NCI-H82 treated with DMSO at 0.1 percent for 48 hours (cell line): ENCODE data around the gene RPSA.
"Not testable (repeated sequence)": the region's sequence is repeated elsewhere in the genome, so short reads cannot be mapped to it uniquely, and the experiment has no call there.

Experiments
- DNase-seq: peaks from one replicate; lab custom pipeline; 2025; ENCODE audit not compliant: unreplicated experiment; lab: John Stamatoyannopoulos, UW

Gene RPSA

DNA sequence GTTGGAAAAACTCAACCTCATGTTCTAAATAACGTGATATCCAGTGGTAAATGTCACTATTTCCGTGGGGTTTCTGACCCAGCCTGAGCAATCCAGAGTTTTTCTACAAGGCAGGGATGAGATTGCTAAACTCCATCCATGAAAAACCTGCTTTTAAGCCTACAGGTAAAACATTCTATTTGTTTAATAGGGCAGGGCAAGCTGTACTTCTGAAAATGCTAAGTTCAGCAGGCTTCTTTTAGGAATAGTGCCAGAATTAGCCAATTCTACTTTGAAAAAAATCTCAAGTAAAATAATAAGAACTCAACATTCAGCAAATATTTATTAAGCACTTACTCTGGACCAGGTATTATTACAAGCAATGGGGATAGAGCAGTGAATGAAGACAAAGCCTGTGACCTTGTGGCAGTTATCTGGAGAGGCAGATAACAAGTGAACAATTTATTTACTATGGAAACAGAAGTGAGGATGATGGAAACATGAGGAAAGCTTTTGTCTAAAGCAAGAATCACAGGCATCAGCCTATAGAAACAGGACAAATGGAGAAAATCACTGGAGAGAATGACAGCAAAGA, 13.3 kb downstream of the RPSA start:
- no peak for DNase-seq

DNA sequence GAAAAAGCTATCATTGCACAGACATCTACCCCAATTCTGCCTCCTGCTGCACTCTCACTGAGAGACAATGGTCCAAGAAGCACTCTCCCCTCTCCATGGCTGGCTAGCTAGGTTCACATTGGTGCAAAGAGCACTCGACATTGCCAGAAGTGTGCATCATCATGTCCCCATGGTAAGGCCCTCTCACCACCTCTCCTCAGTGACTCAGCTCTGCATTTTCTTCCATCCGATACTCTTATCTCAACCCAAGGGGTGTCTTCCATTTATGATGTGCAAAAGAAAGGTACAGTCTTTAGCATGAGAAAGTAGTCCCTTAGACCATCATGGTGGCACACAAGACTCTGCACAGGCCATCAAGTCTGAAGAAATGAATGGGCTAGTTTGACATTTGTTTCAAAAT, 14.0 kb downstream of the RPSA start:
- DNase-seq: no peak

DNA sequence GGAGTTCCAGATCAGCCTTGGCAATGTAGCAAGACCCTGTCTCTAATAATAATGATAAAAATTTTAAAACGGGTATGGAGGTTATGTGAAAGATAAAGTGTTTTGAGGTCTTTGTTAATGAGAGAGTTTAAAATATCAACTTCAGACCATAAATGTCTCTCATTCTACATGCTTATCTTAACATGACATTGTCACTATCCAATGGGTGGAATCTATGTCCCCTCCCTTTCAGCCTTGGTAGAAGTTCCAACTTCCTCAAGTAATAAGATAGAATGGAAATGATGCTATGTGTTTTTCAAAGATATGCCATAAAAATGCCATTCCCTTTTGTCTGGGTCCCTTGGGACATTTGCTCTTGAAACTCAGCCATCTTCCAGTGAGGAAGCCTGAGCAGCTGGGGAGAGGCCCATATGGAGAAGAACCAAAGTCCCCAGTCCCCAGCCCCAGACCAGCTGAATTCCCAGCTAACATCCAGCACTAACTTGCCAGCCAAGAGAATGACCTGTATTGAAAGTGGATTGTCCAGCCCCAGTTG, 17.0 kb downstream of the RPSA start:
- no peak for DNase-seq

DNA sequence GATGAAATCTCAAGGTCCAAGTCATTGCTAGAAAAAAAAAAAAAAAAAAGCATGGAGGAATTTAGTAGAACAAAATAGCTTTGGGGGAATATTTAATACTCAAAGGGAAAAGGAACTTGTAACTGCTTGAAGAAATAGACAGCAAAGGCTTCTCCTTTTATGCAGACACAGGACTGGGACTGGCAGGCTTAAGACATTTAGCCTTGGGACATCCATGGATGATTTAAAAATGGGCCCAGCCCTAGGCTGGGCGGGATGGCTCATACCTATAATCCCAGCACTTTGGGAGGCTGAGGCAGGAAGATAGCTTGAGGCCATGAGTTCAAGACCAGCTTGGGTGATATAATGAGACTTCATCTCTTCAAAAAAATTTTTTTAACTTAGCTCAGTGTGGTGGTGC, 19.8 kb downstream of the RPSA start:
- no peak for DNase-seq

DNA sequence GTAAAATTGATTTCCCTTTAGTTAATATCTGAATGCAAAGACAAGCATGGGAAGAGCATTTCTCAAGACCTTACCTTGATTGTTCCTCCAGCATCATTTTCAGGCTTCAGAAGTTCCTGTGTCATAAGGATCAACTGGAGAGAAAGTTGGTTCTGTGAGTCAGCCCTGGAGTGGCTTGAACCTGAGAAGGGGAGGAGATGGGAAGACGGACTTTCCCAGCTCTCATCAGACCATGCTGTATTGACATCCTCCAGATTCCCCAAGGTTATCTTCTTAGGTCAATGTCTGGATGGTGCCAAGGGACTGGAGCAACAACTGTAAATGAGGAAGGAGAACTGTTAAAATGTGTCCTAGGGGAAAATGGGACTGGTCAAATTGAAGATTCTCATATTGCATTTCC, 21.0 kb downstream of the RPSA start:
- DNase-seq: no peak

DNA sequence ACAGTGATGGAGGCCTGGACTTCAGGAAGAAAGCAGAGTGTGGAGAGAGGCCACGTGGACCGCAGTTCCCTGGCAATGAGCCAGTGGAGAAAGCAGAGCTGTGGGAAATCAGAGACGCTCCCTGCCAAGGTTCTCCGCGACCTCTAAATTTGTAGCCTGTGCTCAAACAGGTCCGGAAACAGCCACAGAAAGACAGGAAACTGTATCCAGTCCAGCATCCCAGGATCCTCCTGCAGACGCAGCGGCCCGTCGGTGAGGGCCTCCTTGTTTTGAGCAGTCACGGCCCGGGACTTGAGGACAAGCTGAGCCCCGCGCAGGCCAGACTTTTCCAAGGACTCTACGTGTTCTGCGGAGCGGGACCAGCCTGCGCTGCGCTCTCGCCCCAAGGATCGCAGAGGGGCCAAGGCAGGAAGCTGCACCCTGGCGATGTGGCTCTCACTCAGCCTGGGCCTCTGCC, 22.3 kb downstream of the RPSA start:
- DNase-seq: no peak

DNA sequence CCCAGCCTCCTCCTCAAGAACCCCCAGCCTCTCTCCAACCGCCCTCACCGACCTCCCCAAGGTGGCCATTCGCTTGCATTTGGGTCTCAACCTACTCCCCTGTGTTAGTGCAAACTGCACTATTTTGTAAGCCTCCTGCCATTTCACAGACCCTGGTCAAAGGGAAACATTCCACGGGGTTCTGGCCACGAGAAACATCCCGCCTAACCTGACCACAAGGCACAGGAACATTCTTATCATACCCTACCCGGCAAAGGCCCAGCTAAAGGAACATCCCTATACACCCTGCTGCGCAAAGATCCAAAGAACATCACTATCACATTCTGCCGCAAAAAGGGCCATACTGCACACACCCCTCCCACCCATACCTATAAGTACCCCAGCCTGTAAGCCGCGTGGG, 22.9 kb downstream of the RPSA start:
- DNase-seq: no peak

DNA sequence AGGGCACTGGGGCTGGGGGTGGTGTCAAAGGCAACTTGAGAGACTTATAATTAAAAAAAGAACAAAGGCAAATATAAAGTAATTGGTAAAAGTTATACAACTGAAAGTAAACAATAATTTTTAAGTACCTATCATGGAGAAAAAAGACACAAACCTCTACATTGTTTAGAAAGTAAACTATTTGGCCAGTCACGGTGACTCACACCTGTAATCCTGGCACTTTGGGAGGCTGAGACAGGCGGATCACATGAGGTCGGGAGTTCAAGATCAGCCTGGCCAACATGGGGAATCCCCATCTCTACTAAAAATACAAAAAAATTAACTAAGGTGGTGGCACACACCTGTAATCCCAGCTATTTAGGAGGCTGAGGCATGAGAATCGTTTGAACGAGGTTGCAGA, 25.8 kb downstream of the RPSA start:
- no peak for DNase-seq

DNA sequence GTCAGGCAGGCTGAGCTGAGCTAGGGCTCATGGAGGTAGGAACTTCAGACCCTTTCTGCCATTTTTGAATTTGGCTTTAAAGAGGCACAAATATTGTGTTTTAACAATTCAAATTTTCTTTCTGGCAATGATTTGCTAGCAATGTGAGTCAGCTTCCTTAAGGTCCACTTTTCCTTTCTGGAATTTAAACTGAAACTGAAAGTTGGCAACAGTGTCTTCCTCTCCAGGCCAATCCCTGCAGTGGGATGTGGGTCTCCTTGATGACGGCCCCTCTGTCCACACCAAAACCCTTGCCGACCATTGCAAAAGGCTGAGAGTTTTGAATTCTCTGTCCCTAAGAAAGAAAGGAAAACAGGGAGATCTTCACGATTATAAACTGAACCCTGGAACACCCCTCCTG, 27.1 kb downstream of the RPSA start:
- no peak for DNase-seq

DNA sequence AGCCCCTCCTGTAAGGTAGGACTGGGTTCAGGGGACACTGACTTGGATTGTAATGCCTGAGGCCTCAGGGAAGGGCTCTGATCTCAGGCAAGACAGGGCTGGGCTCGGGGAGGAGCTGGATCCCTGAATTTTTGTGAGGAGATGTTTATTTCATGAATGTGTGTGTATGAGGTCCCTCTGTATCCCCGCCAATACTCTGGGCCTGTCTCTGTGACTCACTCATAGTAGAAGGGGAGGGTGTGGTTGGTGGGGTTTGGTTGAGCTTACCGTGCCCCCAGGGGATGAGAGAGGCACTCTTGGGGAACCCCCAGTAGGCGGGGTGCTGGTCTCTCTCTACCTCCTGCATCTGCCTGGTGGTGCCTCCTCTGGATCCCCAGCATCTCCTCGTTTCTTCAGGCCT, 28.1 kb downstream of the RPSA start:
- no peak for DNase-seq

DNA sequence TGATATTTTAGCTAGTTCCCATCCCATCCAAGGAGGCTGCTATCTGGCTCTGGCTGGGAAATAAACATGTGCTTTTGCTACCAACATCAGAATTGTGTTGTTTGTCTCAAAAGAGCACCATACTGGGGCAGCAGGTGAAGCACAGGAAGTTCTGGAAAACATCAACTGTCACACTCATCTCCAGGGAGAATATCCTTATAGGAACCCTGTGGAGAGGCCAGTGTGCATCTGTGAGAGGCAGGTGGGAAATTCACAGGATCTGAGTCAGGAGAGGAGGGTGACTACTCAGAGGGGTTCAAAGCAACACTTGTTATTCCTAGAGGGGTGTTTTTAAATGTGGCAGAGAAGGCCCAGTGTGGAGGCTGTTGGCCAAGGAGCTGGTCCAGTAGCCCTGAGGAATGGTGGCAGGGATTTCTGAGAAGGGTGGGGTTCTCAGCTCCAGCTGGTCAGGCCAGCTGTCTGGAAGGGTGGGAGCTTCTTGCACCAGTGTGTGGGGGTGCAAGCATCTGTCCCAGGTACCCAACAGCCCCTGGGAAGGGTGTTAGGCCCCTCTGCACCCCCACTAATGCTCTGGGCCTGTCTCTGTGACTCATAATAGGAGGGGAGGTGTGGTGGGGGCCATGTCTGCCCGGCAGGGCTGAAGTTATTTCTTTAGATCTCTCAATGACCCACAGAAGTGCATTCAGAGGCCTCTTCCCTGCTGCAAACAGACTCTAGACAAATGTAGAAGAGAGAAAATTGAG, 28.7 kb downstream of the RPSA start:
- DNase-seq: no peak

DNA sequence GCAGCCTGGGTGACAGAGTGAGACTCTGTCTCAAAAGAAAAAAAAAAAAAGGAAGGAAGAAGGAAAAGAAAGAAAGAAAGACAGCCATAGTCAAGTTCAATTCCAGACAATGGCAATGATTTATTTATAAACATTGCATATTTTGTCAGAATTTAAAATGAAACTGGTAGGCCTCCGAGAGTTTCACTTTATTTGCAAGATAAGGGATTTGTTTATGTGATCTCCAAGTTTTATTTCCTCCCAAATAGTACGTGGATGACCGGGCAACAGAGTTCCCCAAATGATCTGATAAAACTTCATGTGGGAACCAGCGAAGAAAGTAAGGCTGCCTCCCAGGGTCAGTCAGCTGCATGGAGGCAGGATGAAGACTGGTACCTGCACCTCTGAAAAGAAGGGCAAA, 32.4 kb downstream of the RPSA start:
- no peak for DNase-seq

DNA sequence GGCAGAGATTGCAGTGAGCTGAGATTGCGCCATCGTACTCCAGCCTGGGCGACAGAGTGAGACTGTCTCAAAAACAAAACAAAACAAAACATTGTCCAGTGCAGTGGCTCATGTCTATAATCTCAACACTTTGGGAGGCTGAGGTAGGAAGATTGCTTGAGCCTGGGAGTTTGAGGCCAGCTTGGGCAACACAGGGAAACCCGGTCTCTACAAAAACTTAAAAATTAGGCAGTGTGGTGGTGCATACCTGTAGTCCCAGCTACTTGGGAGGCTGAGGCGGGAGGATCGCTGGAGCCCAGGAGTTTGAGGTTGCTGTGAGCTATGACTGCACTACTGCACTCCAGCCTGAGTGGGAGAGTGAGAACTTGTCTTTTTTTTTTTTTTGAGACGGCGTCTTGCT, 33.8 kb downstream of the RPSA start:
- no peak for DNase-seq

DNA sequence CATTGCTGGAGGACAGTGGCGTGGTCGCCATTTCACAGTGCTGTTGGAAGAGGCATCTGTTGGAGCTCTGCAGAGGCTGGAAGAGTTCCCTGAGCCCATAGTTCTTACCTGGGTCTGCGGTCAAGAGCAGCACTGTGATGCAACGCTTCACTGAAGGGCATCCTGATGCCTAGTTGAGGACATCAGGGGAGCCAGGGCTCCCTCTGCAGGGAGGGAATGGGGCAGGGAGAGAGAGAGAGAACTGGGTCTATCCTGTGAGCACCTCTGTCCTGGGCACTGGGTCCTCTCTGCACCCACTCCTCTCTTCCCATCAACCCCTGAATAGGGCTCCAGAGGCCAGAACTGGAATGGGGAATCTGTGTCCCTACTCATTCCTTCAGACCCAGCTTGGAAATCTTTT, 37.0 kb downstream of the RPSA start:
- no peak for DNase-seq

DNA sequence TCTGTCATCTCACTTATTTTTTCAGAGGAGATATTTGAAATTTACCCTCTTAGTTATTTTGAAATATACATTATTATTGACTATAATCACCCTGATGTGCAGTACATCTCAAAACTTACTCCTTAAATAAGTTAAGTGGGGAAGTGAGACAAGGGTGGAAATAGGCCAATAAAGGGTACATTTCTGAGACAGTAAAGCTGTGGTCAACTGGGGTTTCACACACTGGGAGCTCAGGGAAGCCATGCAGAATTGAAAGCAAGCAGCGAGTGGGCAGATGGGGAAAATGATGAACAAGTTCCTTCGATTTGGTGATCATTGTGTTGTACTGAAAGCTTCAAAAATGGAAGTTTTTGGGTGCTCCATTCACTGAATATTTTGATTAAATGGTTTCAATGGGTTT, 39.4 kb downstream of the RPSA start:
- no peak for DNase-seq

DNA sequence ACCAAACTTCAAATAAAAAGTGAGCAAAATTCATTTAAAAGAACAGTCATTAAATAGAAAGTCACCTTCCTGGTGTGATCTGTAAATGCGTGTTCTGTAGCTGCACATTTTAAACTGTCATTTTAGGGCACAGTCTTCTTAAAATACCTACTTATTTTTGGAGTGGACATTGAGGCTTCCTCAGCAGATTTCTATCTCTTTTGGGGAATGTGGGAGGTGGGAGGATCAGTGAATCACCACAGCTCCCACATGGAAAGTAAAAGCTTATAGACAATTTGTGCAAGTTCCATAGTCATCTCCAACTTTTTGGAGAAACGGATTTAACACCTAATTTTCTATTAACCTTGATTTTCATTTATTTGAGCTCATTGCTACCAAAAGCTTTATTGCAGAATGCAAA, 39.9 kb downstream of the RPSA start:
- DNase-seq: no peak

DNA sequence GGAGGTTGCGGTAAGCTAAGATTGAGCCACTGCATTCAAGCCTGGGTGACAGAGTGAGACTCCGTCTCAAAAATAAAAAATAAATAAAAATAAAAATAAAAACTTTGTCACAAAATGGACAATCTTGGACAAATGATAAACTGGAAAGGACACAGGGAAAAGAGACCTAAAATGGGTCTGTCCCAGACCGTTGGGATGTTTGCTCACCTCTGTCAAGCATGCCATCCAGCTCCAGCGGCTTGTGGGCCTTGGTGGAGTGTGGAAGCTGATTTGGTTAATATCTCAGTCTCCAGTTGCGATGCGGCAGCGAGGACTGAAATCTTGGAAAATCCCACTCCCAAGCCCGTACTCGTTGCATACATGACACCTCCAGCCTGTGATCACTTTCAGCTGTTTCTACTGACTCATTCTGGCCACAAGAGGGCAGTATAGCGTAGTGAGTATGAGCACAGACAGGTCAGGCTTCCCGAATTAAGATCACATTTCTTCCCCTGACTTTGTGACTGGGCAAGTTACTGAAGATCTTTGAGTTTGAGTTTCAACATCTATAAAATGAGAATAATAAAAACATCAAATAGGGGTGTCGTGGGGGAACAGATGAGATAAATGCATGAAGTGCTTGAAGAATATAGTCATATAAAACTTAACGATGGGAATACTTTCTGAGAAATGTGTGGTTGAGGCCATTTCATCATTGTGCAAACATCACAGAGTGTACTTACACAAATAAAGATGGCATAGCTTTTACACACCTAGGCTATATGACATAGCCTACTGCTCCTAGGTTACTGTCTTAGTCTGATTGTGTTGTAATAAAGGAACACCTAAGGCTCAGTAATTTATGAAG, 41.3 kb downstream of the RPSA start:
- DNase-seq: peak; percentile 72

DNA sequence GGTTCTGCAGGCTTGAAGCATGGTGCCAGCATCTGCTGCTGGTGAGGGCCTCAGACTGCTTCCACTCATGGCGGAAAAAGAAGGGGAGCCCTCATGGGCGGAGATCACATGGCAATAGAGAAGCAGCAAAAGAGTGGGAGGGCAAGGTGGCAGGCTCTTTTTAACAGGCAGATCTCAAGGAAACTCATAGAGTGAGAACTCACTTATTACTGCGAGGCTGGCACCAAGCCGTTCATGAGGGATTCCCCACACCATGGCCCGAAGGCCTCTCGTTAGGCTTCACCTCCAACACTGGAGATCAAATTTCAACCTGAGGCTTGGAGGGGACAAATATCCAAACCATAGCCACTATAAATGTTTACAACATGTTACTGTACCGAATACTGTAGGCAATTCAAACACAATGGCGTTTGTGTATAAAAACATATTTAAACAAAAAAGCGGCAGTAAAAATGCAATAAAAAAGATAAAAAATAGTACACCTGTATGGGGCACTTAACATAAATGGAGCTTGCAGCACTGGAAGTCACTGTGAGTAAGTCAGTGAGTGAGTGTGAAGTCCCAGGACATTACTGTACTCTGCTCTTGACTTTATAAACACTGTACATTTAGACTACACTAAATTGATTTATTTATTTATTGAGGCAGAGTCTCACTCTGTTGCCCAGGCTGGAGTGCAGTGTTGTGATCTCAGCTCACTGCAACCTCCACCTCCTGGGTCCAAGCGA, 42.1 kb downstream of the RPSA start:
- no peak for DNase-seq

DNA sequence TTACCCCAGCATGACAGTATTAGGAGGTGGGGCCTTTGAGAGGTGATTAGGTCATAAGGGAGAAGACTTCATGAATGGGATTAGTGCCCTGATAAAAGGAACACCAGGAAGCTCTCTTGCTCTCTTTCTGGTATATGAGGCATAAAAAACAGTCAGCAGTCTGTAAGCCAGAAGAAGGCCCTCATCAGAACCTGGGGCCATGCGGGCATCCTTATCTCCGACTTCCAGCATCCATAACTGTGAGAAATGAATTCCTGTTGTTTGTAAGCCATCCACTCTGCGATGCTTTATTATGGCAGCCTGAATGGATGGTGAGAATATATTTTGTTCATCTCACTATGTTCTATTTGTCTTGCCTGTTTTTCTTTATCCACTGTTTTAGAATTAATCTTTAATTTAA, 43.3 kb downstream of the RPSA start:
- no peak for DNase-seq

DNA sequence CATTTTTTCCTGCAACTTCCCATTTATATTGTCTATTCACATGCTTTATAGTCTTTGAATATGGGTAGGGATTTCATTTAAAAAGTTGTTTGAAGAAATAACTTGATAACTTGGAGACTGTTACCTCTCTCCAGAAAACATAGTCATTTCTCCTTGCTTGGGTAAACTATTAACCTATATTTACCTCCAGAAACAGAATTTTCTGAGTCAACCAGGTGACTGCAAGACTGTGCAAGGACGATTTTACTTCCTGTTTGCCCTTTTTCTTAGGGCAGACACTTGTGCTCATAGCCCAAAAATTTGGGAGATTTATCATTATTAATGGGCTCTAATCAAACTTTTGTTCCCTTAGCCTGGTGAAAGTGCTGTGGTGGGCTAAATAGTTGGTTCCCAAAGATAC, 46.6 kb downstream of the RPSA start:
- no peak for DNase-seq

DNA sequence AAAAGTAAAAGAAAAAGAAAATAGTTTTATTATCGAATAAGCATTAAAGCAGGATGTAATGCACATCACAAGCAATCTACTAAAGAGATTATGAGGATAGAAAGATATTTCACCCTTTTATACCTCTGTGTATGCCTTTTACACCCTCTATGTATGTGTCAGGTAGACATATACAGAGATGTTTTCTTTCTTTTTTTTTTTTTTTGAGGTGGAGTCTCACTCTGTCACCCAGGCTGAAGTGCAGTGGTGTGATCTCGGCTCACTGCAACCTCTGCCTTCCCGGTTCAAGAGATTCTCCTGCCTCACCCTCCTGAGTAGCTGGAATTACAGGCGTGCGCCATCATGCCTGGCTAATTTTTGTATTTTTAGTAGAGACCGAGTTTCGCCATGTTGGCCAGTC, 47.4 kb downstream of the RPSA start:
- not testable (repeated sequence) for DNase-seq
